ENCODE measurements around the gene SLC27A5. TPM values are rescaled to one million over a fixed set of nuclear protein-coding genes. Genes with fewer than 3 reads are reported as not detected.

SLC27A5 gene
- total and polyA plus RNA-seq, 2 of the 13 experiments (the other 11 are each of a cell fraction or from before 2014, with no cell fraction given), result 30.3 to 40.2 TPM

GRCh38 chr19:58510084-58510862, 1.5 kb downstream of the SLC27A5 start (continued):
- TF ChIP-seq ZNF713 (CRISPR knock-in tag; IDR thresholded peaks at IDR 0.05) (no peak), JUNB (CRISPR knock-in tag; IDR thresholded peaks at IDR 0.05; ENCODE audit: borderline replicate concordance) (peak; percentile 74), FOXO4 (CRISPR knock-in tag; conservative IDR thresholded peaks at IDR 0.05) (0 out of 2 replicates have a peak, but pooled peaks have one; percentile 12), NR2F1 (CRISPR knock-in tag; IDR thresholded peaks at IDR 0.05) (peak; percentile 62 to 85), KLF15 (CRISPR knock-in tag; IDR thresholded peaks at IDR 0.05; ENCODE audit: borderline replicate concordance) (no peak), ZNF280B (CRISPR knock-in tag; IDR thresholded peaks at IDR 0.05; ENCODE audit: borderline replicate concordance) (no peak), EHMT2 (IDR thresholded peaks at IDR 0.05; ENCODE audit: borderline replicate concordance, low read depth, low read length) (no peak), GABPB1 (CRISPR knock-in tag; IDR thresholded peaks at IDR 0.05) (no peak), ZNF567 (CRISPR knock-in tag; IDR thresholded peaks at IDR 0.05; ENCODE audit: borderline replicate concordance) (no peak), ZNF282 (IDR thresholded peaks at IDR 0.05; ENCODE audit: partially characterized antibody) (no peak), ZNF720 (CRISPR knock-in tag; IDR thresholded peaks at IDR 0.05) (no peak), KDM3A (CRISPR knock-in tag; IDR thresholded peaks at IDR 0.05; ENCODE audit: low read depth) (0 out of 2 replicates have a peak, but pooled peaks have one; percentile 29), TEF (CRISPR knock-in tag; IDR thresholded peaks at IDR 0.05) (no peak), SOX6 (IDR thresholded peaks at IDR 0.05) (no peak), SOX6 (CRISPR knock-in tag; IDR thresholded peaks at IDR 0.05) (peak; percentile 50; the same call in 1 of the 2 replicates), LBX2 (CRISPR knock-in tag; IDR thresholded peaks at IDR 0.05; ENCODE audit: borderline replicate concordance) (no peak), PATZ1 (CRISPR knock-in tag; IDR thresholded peaks at IDR 0.05) (peak; percentile 70), ZBED4 (CRISPR knock-in tag; IDR thresholded peaks at IDR 0.05; ENCODE audit: borderline replicate concordance) (no peak)

Measured in HepG2 (cell line).